Activated CD4-positive, CD25-positive, alpha-beta regulatory T cell (primary cell): ENCODE results near the gene SYTL1.

ENCODE experiments used
- DNase-seq, 4 experiments: peaks; one replicate each; lab custom pipeline; 2025; lab: John Stamatoyannopoulos, UW

Gene SYTL1

DNA sequence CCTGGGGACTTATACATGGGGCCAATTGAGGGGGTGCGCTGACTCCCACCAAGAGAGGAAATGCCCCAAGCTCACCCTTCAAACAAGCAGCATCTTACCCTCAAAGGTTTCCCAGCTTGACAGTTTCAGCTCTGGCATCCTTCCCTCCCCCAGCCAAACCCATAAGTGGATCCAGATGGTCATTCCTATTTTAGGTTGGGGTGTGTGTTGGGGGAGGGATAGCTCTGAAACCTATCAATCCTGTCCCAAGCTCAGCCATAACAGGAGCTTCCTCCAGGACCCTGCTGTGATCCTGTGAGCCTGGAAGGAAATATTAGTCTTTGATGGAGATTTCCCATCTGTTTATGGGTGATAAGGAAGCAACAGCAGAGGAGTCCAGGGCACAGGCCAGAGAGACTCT is 23.2 kb upstream of the SYTL1 start:
- DNase-seq, result no peak

GRCh38 chr1:27321813-27322568 is 19.8 kb upstream of the SYTL1 start, which contains the start of gene TMEM222:
Gene TMEM222, plus strand, starts transcription at chr1:27322163. Its CDS starts 35 bp downstream, at chr1:27322198.
- DNase-seq, result peak; percentile 93 to 98 (median 96)

GRCh38 chr1:27322569-27323240 is 19.1 kb upstream of the SYTL1 start:
- DNase-seq, result no peak

DNA sequence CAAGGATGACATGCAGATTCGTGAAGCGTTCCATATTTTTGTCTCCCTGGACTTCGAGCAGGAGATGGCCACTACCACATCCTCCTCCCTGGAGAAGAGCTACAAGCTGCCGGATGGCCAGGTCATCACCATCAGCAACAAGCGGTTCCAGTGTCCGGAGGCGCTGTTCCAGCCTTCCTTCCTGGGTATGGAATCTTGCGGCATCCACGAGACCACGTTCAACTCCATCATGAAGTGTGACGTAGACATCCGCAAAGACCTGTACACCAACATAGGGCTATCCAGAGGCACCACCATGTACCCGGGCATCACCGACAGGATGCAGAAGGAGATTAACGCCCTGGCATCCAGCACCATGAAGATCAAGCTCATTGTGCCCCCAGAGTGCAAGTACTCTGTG is 16.5 kb upstream of the SYTL1 start:
- no peak for DNase-seq

GRCh38 chr1:27327964-27328363 is 13.9 kb upstream of the SYTL1 start:
- DNase-seq, result no peak

DNA sequence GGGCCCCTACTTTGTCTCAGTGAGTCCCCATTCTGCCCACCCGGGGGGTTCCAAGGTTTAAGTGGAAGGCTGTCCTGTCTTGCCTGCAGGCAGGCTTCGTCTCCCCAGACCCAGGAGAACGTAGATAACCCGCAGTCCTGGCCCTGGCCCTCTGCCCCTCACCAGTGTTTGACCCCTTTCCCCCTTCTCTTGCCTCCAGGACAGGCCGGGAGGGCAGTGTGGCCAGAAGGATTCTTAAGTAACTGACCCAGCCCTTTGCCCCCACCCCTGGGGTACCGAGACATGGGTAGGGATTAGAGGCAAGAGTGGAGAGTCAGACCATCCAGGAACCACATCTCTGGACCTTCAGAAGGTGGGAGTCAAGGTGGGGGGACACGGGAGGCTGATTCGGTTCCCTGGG is 11.0 kb upstream of the SYTL1 start:
- no peak for DNase-seq

- DNase-seq, result no peak
Measured at GRCh38 chr1:27331426-27331825, 10.4 kb upstream of the SYTL1 start.

GRCh38 chr1:27331922-27332321 is 9.9 kb upstream of the SYTL1 start:
- no peak for DNase-seq

DNA sequence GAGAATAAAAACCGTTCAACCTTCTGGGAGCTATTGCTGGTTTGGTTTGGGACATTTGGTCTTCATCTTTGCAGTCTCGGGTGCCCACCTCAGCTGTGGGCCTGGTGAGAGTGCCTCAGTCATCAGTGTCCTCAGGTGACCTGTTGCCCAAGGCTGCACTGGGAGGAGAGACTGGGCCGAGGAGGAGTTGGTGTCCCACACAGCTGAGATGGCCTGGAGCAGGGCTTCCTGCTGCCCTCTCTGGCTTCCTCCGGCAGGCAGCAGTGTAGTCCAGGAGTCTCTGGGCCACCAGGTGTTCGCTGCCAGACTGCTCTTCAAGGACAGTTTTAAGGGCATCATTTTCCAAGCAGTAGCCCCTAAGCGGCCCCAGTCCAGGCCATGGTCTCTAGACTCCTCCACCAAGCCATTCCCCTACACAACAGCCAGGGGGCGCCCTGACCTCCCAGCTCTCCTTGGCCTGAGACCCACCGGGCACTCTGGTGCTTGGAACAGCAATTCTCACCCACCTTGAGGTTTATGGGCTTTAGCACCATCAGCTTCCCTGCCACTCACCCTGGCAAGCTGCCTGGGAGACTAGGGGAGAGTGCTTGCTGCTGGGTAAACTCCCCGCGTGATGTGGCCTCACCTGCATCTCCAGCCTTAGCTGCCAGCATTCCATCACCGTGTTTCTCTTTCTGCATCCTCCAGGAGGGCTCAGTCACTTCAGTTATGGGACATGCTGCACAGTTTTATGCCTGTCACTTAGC is 9.1 kb upstream of the SYTL1 start:
- DNase-seq, result peak in 2 of 4 experiments; percentile 20 to 40

DNA sequence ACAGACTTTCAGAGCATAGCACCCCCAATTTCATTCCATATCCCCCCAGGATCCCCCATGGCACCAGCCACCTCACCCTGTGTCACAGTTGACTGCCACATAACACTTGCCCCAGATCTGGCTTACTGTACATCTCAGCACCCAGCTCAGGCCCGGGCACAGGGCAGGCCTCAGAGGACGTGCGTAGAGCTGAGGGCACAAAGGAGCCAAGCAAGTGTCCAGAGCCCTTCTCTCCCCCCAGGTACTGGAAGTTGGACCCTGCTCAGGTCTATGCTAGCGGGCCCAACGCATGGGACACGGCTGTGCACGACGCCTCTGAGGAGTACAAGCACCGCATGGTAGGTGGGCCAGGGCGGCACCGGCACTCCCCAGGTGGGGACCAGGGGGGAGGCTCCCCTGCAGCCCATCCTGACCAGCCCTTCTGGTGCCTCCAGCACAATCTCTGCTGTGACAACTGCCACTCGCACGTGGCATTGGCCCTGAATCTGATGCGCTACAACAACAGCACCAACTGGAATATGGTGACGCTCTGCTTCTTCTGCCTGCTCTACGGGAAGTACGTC is 8.0 kb upstream of the SYTL1 start:
- DNase-seq, result no peak

GRCh38 chr1:27335506-27336422 is 6.1 kb upstream of the SYTL1 start:
- DNase-seq, result no peak

DNA sequence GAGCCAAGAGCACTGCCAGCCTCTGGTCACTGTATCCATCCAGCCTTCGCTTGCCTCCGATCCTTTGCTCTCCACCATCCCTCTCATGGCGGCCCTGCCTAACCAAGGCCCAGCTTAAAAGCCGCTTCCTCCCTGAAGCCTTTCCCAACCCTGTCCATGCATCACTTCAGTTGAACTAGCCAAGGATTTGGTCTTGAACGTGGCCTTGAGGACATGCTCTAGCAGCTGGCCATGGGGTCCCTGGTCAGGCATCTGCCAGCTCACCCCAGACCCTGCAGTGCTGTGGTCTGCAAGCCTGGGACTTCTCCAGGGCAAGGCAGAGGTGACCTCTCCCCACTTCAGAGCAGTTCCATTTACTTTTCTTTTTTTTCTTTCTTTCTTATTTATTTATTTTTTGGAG is 5.1 kb upstream of the SYTL1 start:
- DNase-seq, result no peak

DNA sequence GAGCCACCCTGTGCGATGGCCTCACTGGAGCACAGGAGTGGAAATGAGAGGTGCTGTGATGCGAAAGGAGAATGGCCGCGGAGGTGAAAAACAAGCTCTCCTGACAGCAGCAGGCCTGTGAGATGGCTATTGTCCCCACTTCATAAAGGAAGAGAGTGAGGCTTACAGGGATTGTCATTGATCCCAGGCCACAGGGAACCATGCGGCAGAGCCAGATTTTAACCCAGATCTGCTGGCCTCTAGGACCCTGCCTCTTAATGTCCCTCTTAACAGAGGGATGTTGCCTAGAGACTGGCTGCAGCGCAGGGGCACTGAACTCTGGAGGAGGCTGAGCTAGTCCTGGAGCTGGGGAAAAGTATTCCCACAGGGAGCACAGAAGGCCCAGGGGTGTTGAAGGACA is 3.1 kb upstream of the SYTL1 start:
- no peak for DNase-seq

- DNase-seq, result no peak
Measured at GRCh38 chr1:27339213-27339612, 2.6 kb upstream of the SYTL1 start.

- peak in 1 of 4 experiments; percentile 15 for DNase-seq
Measured at GRCh38 chr1:27342391-27342777, 562 bp downstream of the SYTL1 start.

GRCh38 chr1:27342778-27343638 is 1.2 kb downstream of the SYTL1 start:
- peak; percentile 12 to 62 (median 40) for DNase-seq

- no peak for DNase-seq
Measured at GRCh38 chr1:27343639-27344025, 1.8 kb downstream of the SYTL1 start.

GRCh38 chr1:27345272-27345671 is 3.5 kb downstream of the SYTL1 start:
- DNase-seq, result no peak

DNA sequence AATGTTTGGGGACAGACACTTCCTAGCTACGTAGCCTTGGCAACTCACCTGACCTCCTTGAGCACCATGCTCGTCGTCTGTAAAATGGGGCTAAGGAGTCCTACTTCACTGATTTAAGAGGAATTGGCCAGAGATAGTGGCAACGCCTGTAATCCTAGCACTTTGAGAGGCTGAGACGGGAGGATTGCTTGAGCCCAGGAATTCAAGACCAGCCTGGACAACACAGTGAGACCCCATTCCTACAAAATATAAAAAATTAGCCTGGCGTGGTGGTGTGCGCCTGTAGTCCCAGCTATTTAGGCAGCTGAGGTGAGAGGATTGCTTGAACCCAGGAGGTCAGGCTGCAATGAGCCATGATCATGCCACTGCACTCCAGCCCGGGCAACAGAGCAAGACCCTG is 4.5 kb downstream of the SYTL1 start:
- DNase-seq, result no peak

DNA sequence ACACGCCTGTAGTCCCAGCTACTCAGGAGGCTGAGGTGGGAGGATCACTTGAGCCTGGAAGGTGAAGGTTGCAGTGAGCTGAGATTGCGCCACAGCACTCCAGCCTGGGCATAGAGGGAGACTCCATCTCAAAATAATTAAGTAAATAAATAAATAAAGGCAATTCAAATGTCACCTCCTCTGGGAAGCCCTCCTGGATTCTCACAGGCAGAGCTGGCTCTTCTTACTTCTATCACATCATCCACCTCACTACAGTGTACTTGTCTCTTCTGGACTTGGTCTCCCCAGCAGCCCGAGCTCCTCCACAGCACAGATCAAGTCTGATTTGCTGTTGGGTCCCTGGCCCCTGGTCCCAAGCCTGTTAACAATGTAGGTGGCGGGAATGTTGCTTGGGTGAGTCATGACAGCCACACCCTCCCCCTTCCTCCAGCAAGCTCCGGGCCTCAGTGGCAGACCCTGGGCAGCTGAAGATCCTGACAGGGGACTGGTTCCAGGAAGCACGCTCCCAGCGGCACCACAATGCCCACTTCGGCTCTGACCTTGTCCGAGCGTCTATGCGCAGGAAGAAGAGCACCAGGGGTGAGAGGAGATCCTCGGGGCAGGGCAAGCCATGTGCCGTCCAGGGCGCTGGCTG is 5.3 kb downstream of the SYTL1 start:
- no peak for DNase-seq
